Activated CD4-positive, alpha-beta memory T cell treated with anti-CD3 and anti-CD28 coated beads, Interleukin-2, amount 10 ng/mL, durations not matched to agents 7 days and 5 days (primary cell): ENCODE data around the gene NAXE. TPM values are rescaled to one million over a fixed set of nuclear protein-coding genes. Genes with fewer than 3 reads are reported as not detected.
A peak's percentile ranks its signal among the peaks of the same experiment; 100 is the strongest.
"Not testable (repeated sequence)": the region's sequence is repeated elsewhere in the genome, so short reads cannot be mapped to it uniquely, and the experiment has no call there.

Source experiments
- CTCF ChIA-PET: fragments of 350-600 bp; sonication (Branson Sonifier 250); formaldehyde crosslinking; loops from one replicate; lab custom pipeline; 2021; ENCODE audit warnings: antibody characterized with exemption, inconsistent platforms; lab: Charles Lee
- POLR2A ChIA-PET: fragments of 350-600 bp; sonication (Branson Sonifier 250); formaldehyde crosslinking; loops from one replicate; lab custom pipeline; 2021; ENCODE audit warnings: antibody characterized with exemption; lab: Charles Lee
- DNase-seq: peaks from one replicate; pipeline ENCODE4 v3.0.0-alpha.2; 2020
- H3K27ac Mint-ChIP-seq: one replicate; pipeline ENCODE4 v1.8.0; 2021; ENCODE audit warnings: mild to moderate bottlenecking, mixed read lengths
- H3K27me3 Mint-ChIP-seq: one replicate; pipeline ENCODE4 v1.8.0; 2021; ENCODE audit warnings: mixed read lengths
- H3K36me3 Mint-ChIP-seq: one replicate; pipeline ENCODE4 v1.8.0; 2021; ENCODE audit warnings: low read depth, mixed read lengths
- H3K4me1 Mint-ChIP-seq: one replicate; pipeline ENCODE4 v1.8.0; 2021; ENCODE audit warnings: mixed read lengths
- H3K4me3 Mint-ChIP-seq: one replicate; pipeline ENCODE4 v1.8.0; 2021; ENCODE audit warnings: mild to moderate bottlenecking, mixed read lengths
- H3K9me3 Mint-ChIP-seq: one replicate; pipeline ENCODE4 v1.8.0; 2021; ENCODE audit warnings: mixed read lengths
- total RNA-seq, 2 experiments: library from RNA; stranded (reverse); gene quantifications; one replicate each; pipeline ENCODE4 v1.2.3, GENCODE V29; 2021

The NAXE gene
- 10 to 100 TPM; 45.3 to 46.1 TPM for total RNA-seq

DNA sequence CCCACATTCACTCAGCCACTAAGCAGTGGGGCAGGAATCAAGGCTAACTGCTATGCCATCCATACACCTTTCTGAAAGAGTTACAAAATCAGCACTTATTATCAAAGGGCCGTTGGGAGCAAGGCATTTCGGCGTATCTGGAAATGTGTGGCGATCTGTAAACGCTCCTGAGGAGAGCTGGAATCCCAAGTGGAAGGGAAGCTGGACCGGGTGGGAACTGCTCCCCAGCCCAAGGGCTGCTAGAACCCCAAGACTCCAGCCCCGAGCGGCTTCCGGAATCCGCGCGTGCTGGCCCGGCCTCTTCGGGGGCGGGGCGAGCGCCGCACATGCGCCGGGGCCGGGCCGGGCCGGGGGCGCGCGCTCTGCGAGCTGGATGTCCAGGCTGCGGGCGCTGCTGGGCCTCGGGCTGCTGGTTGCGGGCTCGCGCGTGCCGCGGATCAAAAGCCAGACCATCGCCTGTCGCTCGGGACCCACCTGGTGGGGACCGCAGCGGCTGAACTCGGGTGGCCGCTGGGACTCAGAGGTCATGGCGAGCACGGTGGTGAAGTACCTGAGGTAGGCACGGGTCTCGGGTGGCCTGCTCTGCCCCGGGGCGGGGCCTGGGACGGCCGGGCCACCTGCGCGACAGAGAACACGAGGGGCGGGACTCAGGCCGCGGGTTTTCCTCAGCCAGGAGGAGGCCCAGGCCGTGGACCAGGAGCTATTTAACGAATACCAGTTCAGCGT, at the start of gene NAXE:
TSS of gene NAXE (plus strand) at position 345 of the 726 bp plus-strand sequence. CDS start at position 374, 29 bp downstream.
- Mint-ChIP-seq H3K36me3 (peaks cover 18% of the 10 kb centered on the region), H3K4me3 (peak within 1 kb of the TSS; percentile 79), H3K27me3 (no peaks in the 10 kb centered on the region), H3K9me3 (no peaks in the 10 kb centered on the region), H3K27ac (peak within 1 kb of the TSS; percentile 76), H3K4me1 (peaks cover 35% of the 10 kb centered on the region)
- peak; percentile 73 for DNase-seq
- POLR2A ChIA-PET: interaction anchor here (0.6 to 3.1 kb wide), 20 partner anchors 9 to 655 kb away, joined by 3 to 45 read pairs (median 3); partner anchors contain the start of genes GPATCH4 and MEF2D
- CTCF ChIA-PET: interaction anchor here (0.5 to 3.4 kb wide), 19 partner anchors 8 to 172 kb away, joined by 3 to 16 read pairs (median 4); no protein-coding TSS in a partner anchor

DNA sequence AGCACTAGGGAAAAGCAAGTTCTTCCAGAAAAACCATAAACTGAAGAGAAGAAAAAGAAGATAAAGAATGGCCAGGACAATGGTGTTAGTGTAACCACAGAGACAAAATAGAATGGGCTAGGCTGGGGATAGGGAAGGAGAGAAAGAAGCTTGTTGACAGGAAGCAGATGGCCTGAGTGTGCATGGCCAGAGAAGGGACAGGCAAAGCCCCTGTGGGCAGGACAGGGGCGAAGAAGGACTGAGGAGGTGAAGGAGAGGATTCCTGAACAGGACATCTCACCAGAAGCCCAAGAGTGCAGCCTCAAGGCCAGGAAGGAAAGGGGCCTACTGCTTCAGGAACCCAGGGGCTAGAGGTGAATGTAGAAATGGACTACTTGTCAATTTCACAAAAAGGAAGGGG, 48.5 kb upstream of the NAXE start:
- no peak overlapping the region for H3K27ac Mint-ChIP-seq
- CTCF ChIA-PET: interaction anchor here (0.6 to 0.8 kb wide), 2 partner anchors 16 to 18 kb away, joined by 3 read pairs; no protein-coding TSS in a partner anchor
- POLR2A ChIA-PET: interaction anchor here (0.6 kb wide), 1 partner anchor 54 kb away, joined by 4 read pairs; no protein-coding TSS in a partner anchor

DNA sequence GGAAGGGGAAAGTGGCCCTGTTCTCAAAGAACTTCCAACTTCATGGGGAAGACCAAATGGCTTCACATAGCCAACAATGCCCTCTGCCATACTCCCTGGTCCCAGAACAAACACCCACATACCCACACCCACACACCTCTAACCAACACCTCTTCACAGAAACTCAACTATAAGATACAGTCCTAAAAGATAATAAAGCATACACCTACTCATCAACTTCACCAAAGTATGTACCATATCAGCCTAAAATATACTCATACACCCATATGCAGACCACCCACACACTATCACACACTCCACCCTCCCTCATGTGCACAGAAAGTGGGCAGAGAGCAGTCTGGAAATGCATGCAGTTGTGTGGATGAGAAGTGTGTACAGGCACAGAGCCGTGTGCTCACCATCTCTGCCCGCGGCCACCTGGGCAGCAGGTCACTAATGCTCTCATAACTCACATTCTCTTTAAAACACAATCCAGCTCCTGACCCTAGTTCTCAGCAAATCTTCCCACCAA, 46.9 kb upstream of the NAXE start:
- Mint-ChIP-seq H3K36me3 (peaks cover 19% of the 10 kb centered on the region), H3K27ac (no peak overlapping the region), H3K4me3 (no peak overlapping the region), H3K27me3 (no peaks in the 10 kb centered on the region), H3K4me1 (no peaks in the 10 kb centered on the region), H3K9me3 (no peaks in the 10 kb centered on the region)
- POLR2A ChIA-PET: no interaction called here
- CTCF ChIA-PET: interaction anchor here (1.3 kb wide), 1 partner anchor 64 kb away, joined by 4 read pairs; no protein-coding TSS in a partner anchor
- no peak for DNase-seq

More for the DNA sequence above, 48.5 kb upstream of the NAXE start:
- DNase-seq: no peak
- Mint-ChIP-seq H3K9me3 (no peaks in the 10 kb centered on the region), H3K4me3 (no peak overlapping the region), H3K4me1 (peaks cover 6% of the 10 kb centered on the region), H3K36me3 (peaks cover 29% of the 10 kb centered on the region), H3K27me3 (no peaks in the 10 kb centered on the region)

GRCh38 chr1:156546267-156546666, 45.3 kb upstream of the NAXE start:
- no peak overlapping the region for H3K27ac Mint-ChIP-seq
- H3K9me3 Mint-ChIP-seq: no peaks in the 10 kb centered on the region
- no peaks in the 10 kb centered on the region for H3K4me1 Mint-ChIP-seq
- CTCF ChIA-PET: no interaction called here
- peaks cover 19% of the 10 kb centered on the region for H3K36me3 Mint-ChIP-seq
- H3K4me3 Mint-ChIP-seq: no peak overlapping the region
- POLR2A ChIA-PET: no interaction called here
- no peak for DNase-seq
- no peaks in the 10 kb centered on the region for H3K27me3 Mint-ChIP-seq

DNA sequence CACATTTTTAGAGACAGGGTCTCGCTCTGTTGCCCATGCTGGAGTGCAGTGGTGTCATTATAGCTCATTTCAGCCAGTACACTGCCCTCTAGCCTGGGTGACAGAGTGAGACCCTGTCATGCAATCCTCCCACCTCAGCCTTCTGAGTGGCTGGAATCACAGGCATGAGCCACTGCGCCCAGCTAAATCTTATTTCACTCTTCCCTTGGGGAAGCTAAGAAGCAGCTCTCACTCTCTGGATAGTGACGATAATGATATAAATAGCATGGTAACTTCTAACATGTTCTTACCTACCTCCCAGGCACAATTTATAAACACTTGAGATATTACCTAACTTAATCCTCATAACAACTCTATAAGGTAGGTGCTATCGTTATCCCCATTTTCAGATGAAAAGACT, 44.1 kb upstream of the NAXE start:
- H3K9me3 Mint-ChIP-seq: no peaks in the 10 kb centered on the region
- H3K27ac Mint-ChIP-seq: no peak overlapping the region
- H3K27me3 Mint-ChIP-seq: no peaks in the 10 kb centered on the region
- peaks cover under 1% of the 10 kb centered on the region for H3K4me1 Mint-ChIP-seq
- H3K36me3 Mint-ChIP-seq: peaks cover 17% of the 10 kb centered on the region
- no peak overlapping the region for H3K4me3 Mint-ChIP-seq
- no peak for DNase-seq
- ChIA-PET POLR2A (no interaction called here), CTCF (interaction anchor here (1.2 kb wide), 1 partner anchor 162 kb away, joined by 3 read pairs; no protein-coding TSS in a partner anchor)

DNA sequence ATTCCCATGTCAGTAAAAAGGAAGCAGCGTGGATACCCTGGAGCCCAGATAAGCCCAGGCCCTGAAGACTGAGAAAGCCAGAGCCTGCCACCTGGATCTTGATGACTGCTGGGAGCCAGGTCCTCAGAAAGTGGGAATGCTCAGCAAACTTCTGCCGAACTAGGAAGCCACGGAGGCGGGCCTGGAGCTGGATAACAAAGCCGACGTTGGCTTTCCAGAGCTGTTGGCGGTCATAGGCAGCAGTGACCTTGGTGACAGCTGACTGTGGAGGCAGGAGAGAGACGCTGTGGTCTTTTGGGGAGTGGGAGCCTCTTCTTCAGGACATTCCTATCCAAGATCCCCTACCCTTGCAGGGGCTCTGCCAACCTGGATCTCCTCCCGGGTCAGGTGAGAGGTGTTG, 43.6 kb upstream of the NAXE start:
- H3K27me3 Mint-ChIP-seq: no peaks in the 10 kb centered on the region
- H3K4me3 Mint-ChIP-seq: no peak overlapping the region
- H3K27ac Mint-ChIP-seq: no peak overlapping the region
- ChIA-PET POLR2A (no interaction called here), CTCF (interaction anchor here (1.2 kb wide), 1 partner anchor 162 kb away, joined by 3 read pairs; no protein-coding TSS in a partner anchor)
- H3K36me3 Mint-ChIP-seq: peaks cover 19% of the 10 kb centered on the region
- H3K4me1 Mint-ChIP-seq: peaks cover 2% of the 10 kb centered on the region
- DNase-seq: no peak
- no peaks in the 10 kb centered on the region for H3K9me3 Mint-ChIP-seq

DNA sequence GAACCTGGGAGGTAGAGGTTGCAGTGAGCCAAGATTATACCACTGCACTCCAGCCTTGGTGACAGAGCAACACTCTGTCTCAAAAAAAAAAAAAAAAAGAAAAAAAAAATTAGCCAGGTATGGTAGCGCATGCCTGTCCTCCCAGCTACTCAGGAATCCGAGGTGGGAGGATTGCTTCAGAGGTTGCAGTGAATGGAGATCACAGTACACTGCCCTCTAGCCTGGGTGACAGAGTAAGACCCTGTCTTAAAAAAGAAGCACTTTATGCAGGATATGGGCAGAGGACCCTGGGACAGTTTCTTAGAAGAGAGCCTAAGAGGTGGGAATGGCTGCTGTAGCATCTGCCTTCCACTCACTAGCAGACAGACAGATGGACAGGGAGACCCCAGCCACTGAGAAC, 42.2 kb upstream of the NAXE start:
- CTCF ChIA-PET: interaction anchor here (1.5 kb wide), 1 partner anchor 69 kb away, joined by 3 read pairs; no protein-coding TSS in a partner anchor
- no peaks in the 10 kb centered on the region for H3K27me3 Mint-ChIP-seq
- no peak overlapping the region for H3K4me3 Mint-ChIP-seq
- no peak for DNase-seq
- H3K27ac Mint-ChIP-seq: no peak overlapping the region
- POLR2A ChIA-PET: no interaction called here
- peaks cover 7% of the 10 kb centered on the region for H3K4me1 Mint-ChIP-seq
- H3K9me3 Mint-ChIP-seq: no peaks in the 10 kb centered on the region
- peaks cover 21% of the 10 kb centered on the region for H3K36me3 Mint-ChIP-seq

- CTCF ChIA-PET: interaction anchor here (1.3 to 1.5 kb wide), 2 partner anchors 48 to 69 kb away, joined by 3 read pairs; no protein-coding TSS in a partner anchor
- H3K4me3 Mint-ChIP-seq: no peak overlapping the region
Observed at GRCh38 chr1:156549831-156550230, 41.7 kb upstream of the NAXE start.

DNA sequence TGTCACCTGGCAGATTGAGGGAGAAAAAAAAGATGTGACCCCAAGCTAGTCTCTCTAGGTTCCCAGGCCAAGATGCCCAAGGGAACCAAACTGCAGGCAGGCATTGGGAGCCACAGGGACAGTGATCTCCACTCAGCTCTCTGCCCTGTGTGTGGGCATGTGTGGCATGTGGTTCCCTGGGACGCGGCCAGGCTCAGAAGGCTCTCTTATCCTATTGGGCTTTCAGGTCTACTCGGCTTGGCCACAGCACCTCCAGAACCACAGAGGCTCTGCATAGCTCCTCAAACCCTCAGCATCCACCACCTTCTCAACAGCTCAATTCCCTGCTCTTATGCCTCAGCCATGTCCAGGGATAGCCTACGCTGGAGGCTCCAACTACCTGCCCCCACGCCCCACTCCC, 41.2 kb upstream of the NAXE start:
- Mint-ChIP-seq H3K36me3 (peaks cover 24% of the 10 kb centered on the region), H3K9me3 (no peaks in the 10 kb centered on the region), H3K4me3 (no peak overlapping the region), H3K27me3 (no peaks in the 10 kb centered on the region), H3K4me1 (peaks cover 7% of the 10 kb centered on the region), H3K27ac (no peak overlapping the region)
- ChIA-PET POLR2A (no interaction called here), CTCF (interaction anchor here (1.3 to 1.5 kb wide), 2 partner anchors 49 to 70 kb away, joined by 3 read pairs; no protein-coding TSS in a partner anchor)
- no peak for DNase-seq

More at GRCh38 chr1:156549831-156550230, 41.7 kb upstream of the NAXE start:
- H3K36me3 Mint-ChIP-seq: peaks cover 19% of the 10 kb centered on the region
- H3K27me3 Mint-ChIP-seq: no peaks in the 10 kb centered on the region
- no peak overlapping the region for H3K27ac Mint-ChIP-seq
- no peaks in the 10 kb centered on the region for H3K9me3 Mint-ChIP-seq
- no peak for DNase-seq
- POLR2A ChIA-PET: no interaction called here
- H3K4me1 Mint-ChIP-seq: peaks cover 7% of the 10 kb centered on the region

DNA sequence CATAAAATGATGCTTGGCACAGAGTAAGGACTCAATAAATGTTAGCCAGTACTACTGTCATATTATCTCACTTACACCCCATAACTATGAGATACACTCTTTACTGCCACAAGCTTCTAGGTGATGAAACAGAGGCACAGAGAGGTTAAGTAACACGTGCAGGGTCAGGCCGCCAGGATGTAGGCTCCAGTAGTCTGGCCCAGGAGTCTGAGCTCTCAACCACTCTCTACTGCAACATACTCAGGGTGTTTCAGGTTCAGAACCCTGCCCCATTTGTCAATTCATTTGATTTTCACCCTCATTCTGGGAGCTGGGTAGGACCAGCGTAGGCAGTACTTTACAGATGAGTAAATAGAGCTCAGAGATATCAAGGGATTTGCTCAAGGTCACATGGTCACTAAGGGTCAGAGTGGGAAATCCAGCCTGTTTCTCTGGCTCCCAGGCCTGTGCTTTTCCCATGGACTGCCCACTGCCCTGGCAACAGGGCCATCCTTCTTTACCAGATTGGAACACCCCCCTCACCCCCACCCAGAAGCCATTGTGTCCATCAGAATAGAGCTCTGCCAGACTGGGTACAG, 40.4 kb upstream of the NAXE start:
- no peaks in the 10 kb centered on the region for H3K9me3 Mint-ChIP-seq
- CTCF ChIA-PET: interaction anchor here (1.3 kb wide), 1 partner anchor 49 kb away, joined by 3 read pairs; no protein-coding TSS in a partner anchor
- POLR2A ChIA-PET: no interaction called here
- H3K4me3 Mint-ChIP-seq: no peak overlapping the region
- peaks cover 7% of the 10 kb centered on the region for H3K4me1 Mint-ChIP-seq
- H3K27me3 Mint-ChIP-seq: no peaks in the 10 kb centered on the region
- H3K27ac Mint-ChIP-seq: no peak overlapping the region
- peaks cover 26% of the 10 kb centered on the region for H3K36me3 Mint-ChIP-seq
- no peak for DNase-seq

DNA sequence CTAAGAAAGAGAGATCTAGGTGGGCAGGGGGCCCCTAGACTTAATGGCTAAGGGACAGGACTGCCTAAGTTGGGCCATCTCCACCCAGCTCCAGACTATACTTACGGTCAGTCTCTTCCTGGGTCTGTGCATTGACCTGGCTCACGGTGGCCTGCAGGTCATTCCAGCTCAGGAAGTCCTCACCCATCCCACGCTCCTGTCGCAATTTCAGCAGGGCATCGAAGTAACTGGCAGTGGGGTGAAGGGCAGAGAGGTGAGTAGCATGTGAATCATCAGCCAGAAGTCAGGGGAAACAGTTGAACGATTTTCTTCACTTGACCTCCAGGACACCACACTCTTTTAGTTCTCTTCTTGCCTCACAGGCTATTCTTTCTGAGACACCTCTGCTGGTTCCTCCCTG, 39.7 kb upstream of the NAXE start:
- Mint-ChIP-seq H3K27me3 (no peaks in the 10 kb centered on the region), H3K27ac (no peak overlapping the region), H3K4me1 (peaks cover 7% of the 10 kb centered on the region), H3K36me3 (peaks cover 20% of the 10 kb centered on the region), H3K9me3 (no peaks in the 10 kb centered on the region), H3K4me3 (no peak overlapping the region)
- POLR2A ChIA-PET: no interaction called here
- DNase-seq: no peak
- CTCF ChIA-PET: no interaction called here

DNA sequence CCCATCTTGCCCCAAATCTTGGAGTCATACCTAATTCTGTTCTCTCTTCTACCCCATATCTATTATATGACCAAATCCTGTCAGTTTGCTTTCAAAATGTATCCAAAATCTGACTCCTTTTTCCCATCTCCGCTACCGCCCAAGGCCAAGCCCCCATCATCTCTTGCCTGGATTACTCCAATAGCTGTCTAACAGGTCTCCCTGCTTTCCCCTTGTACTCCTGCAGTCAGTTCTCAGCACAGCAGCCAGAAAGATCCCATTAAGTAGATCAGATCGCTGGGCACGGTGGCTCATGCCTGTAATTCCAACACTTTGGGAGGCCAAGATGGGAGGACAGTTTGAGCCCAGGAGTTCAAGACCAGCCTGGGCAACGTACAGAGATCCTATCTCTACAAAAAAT, 39.1 kb upstream of the NAXE start:
- DNase-seq: no peak
- CTCF ChIA-PET: no interaction called here
- no peak overlapping the region for H3K27ac Mint-ChIP-seq
- no peak overlapping the region for H3K4me3 Mint-ChIP-seq
- no peaks in the 10 kb centered on the region for H3K9me3 Mint-ChIP-seq
- H3K27me3 Mint-ChIP-seq: no peaks in the 10 kb centered on the region
- POLR2A ChIA-PET: no interaction called here
- peaks cover 17% of the 10 kb centered on the region for H3K36me3 Mint-ChIP-seq
- peaks cover 7% of the 10 kb centered on the region for H3K4me1 Mint-ChIP-seq

DNA sequence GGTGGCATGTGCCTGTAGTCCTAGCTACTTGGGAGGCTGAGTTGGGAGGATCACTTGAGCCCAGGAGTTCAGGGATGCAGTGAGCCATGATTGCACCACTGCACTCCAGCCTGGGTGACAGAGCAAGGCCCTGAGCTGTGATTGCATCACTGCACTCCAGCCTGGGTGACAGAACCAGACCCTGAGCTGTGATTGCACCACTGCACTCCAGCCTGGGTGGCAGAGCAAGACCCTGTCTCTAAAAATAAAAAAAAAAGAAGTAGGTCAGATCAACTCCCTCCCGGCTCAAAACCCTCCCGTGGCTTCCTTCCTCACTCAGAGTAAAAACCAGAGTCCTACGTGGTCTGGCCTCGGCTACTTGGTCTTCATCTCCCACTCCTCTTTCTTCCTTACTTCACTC, 38.6 kb upstream of the NAXE start:
- H3K27ac Mint-ChIP-seq, H3K9me3 Mint-ChIP-seq, CTCF ChIA-PET, POLR2A ChIA-PET, H3K4me3 Mint-ChIP-seq, DNase-seq, H3K27me3 Mint-ChIP-seq, H3K4me1 Mint-ChIP-seq: not testable (repeated sequence)
- peaks cover 15% of the 10 kb centered on the region for H3K36me3 Mint-ChIP-seq
